ENCODE data around the gene STIMATE.

- TF ChIP-seq CTCF (IDR thresholded peaks at IDR 0.05; ENCODE audit: low read depth, low read length, poor library complexity, severe bottlenecking) (no peak), EZH2phosphoT487 (IDR thresholded peaks at IDR 0.05; ENCODE audit: borderline replicate concordance, low read length) (no peak)
Measured at GRCh38 chr3:52925405-52926313, 28.3 kb upstream of the STIMATE start.
